Fibroblast of pulmonary artery (primary cell): Measurements from ENCODE around the gene AKAP6.

Source experiments
- DNase-seq: peaks from one replicate; pipeline ENCODE4 v3.0.0-alpha.2; 2010; ENCODE audit warnings: low read depth
- H3K4me3 ChIP-seq: replicated peaks from 2 replicates; pipeline ENCODE4 v1.5.1; 2011; ENCODE audit warnings: low read depth, mild to moderate bottlenecking, control low read depth, low read length, moderate library complexity
- CTCF ChIP-seq: IDR thresholded peaks from 2 replicates; pipeline ENCODE4 v1.5.1; 2011; ENCODE audit warnings: mild to moderate bottlenecking, control low read depth, low read length, inconsistent platforms; ENCODE audit errors: missing control alignments

The AKAP6 gene

DNA sequence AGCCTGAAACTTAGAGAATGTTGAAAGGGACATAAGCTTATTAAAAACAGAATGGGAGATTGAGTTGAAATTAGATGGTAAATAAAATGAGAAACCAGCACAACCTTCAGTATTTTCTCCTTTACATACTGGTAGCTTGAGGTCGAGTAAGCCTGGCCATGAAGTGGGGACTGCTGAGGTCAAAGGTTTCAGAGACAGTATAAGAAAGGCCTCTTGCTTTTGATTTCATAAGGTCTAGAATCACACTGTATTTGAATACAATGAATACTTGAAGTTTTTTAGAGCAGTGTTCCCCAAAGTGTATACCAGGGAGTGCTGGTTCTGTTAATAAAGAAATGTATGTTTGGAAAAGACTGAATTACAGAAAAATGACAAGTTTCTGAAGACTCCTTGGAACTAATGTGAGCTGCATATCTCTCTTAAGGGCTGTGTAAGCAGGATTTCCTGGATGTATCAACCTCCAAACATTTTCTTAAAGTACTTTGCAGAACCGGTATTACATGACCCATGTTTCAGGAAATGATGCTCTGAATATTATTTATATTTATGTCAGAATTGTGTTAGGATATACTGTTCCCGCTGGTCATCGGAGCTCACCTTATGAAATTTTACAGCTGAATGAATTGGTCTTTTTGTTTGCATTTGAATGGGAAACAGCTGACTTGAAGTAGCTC, 85.0 kb downstream of the AKAP6 start:
- peak; percentile 42 for DNase-seq
- H3K4me3 ChIP-seq: no peak overlapping the region
- no peak for TF ChIP-seq CTCF

- H3K4me3 ChIP-seq: no peak overlapping the region
- peak; percentile 63 for DNase-seq
- TF ChIP-seq CTCF: no peak
Observed at GRCh38 chr14:32414808-32415255, 85.7 kb downstream of the AKAP6 start.

- DNase-seq: peak; percentile 79
- TF ChIP-seq CTCF: no peak
- H3K4me3 ChIP-seq: no peak overlapping the region
Observed at GRCh38 chr14:32417956-32418552, 89.0 kb downstream of the AKAP6 start.

DNA sequence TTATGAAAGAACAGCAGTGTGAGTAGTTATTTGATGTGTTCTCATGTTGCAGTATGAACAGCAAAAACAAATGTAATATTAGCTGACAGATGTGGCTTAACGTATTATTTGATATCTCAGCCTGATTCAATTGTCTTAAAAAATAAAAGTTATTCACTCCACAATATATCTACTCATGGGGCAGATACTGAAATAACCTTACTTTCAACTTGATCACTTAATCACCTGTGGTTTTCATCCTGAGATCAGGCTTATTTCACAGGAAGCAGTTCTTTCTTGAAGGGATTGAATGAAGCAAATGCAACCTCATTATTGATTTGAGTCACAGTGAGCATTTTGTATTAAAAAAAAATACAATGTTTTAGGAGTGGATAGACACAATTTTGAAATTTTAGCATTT, 90.3 kb downstream of the AKAP6 start:
- no peak overlapping the region for H3K4me3 ChIP-seq
- TF ChIP-seq CTCF: no peak
- no peak for DNase-seq

- no peak overlapping the region for H3K4me3 ChIP-seq
Observed at GRCh38 chr14:32421781-32422180, 92.7 kb downstream of the AKAP6 start.

DNA sequence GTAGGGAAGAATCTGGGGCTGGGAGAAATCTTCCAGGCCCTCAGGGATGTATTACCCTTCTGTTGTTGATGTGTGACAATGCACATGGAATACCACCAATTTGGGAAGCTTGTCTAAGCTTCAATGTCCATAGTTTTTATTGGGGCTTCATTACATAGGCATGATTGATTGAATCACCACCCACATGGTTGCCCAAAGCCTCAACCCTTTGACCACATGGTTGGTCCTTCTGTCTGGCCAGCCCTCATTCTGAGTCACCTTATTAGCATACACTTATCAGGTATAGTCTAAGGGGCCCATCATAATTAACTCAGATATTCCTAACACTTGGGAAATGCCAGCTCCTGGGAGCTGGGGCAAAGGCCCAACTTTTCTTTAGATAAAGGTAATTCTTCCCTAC, 93.3 kb downstream of the AKAP6 start:
- no peak overlapping the region for H3K4me3 ChIP-seq
- TF ChIP-seq CTCF: no peak
- DNase-seq: no peak

More at GRCh38 chr14:32421781-32422180, 92.7 kb downstream of the AKAP6 start:
- no peak for DNase-seq
- no peak for TF ChIP-seq CTCF

DNA sequence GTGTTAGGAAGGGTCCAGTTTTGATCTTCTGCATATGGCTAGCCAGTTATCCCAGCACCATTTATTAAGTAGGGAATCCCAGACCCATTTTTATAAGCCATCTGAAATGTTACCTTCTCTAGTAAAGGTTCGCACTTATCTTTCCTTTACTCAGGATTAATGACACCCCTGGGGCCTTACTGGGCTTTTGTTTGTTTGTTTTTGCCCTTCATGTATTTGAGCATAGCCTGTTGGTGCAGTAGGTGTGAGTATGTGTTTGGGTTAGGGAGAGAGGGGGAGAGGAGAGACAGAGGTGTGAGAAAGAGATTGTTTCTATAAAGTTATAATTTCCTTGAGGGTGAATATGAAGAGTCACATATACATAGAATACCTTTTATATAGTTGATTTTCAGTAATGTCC, 96.9 kb downstream of the AKAP6 start:
- H3K4me3 ChIP-seq: no peak overlapping the region
- TF ChIP-seq CTCF: no peak
- no peak for DNase-seq
